H1 (cell line): ENCODE measurements around the gene MDFI.

ENCODE experiments used
- JUND ChIP-seq: IDR thresholded peaks from 2 replicates; pipeline ENCODE4 v1.6.1; 2011; ENCODE audit warnings: mild to moderate bottlenecking, improper control_type of control experiment, low read length
- RAD21 ChIP-seq, 2 experiments: IDR thresholded peaks in 1 of 2; conservative IDR thresholded peaks in 1 of 2; 2 replicates each; pipeline ENCODE4 v1.6.1; 2011; ENCODE audit warnings: low read depth in 2 of 2, low read length in 2 of 2, improper control_type of control experiment in 1 of 2, inconsistent platforms in 1 of 2, mild to moderate bottlenecking in 1 of 2, moderate library complexity in 1 of 2
- TBP ChIP-seq: IDR thresholded peaks from 2 replicates; pipeline ENCODE4 v1.6.1; 2011; ENCODE audit warnings: low read depth, low read length, improper control_type of control experiment
- TF ChIP-seq, protein P1 (sequence below), 3 experiments: IDR thresholded peaks; 1 replicate in 2 of 3; 2 replicates in 1 of 3; pipeline versions ENCODE4 v1.5.1 to v1.6.1; 2011; ENCODE audit warnings: low read length in 3 of 3, mild to moderate bottlenecking in 3 of 3, inconsistent platforms in 2 of 3, low read depth in 1 of 3, moderate library complexity in 1 of 3; ENCODE audit not compliant: insufficient read depth in 1 of 3; ENCODE audit errors: control extremely low read depth in 1 of 3

DNA sequence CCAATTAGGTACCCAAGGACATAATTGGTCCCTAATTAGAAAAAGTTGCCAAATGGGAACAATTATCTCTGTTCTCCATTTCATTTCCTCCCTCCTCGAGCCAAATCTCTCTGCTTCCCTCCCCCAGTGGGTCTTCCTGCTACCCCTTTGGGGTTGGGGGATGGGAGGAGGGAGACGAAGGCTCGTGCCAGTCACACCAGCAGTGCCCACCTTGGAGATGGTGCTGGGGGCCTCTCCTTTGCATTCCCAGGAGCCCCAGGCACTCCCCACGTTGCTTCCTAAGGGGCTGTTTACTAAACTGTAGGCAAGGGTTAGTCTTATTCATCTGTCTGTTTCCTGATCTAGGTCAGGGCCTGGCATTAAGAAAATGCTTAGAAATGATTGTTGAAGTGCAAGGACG is 33.1 kb downstream of the MDFI start:
- TF ChIP-seq, protein P1, sequence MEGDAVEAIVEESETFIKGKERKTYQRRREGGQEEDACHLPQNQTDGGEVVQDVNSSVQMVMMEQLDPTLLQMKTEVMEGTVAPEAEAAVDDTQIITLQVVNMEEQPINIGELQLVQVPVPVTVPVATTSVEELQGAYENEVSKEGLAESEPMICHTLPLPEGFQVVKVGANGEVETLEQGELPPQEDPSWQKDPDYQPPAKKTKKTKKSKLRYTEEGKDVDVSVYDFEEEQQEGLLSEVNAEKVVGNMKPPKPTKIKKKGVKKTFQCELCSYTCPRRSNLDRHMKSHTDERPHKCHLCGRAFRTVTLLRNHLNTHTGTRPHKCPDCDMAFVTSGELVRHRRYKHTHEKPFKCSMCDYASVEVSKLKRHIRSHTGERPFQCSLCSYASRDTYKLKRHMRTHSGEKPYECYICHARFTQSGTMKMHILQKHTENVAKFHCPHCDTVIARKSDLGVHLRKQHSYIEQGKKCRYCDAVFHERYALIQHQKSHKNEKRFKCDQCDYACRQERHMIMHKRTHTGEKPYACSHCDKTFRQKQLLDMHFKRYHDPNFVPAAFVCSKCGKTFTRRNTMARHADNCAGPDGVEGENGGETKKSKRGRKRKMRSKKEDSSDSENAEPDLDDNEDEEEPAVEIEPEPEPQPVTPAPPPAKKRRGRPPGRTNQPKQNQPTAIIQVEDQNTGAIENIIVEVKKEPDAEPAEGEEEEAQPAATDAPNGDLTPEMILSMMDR (IDR thresholded peaks at IDR 0.05; ENCODE audit: control extremely low read depth in 1 of 3, insufficient read depth in 1 of 3, low read depth in 1 of 3, low read length in 3 of 3) = no peak
- TF ChIP-seq TBP (no peak), JUND (no peak), RAD21 (IDR thresholded peaks at IDR 0.05 in 1 of 2, conservative IDR thresholded peaks at IDR 0.05 in 1 of 2; ENCODE audit: low read depth in 2 of 2, low read length in 2 of 2) (no peak)
